Measurements from ENCODE around the gene MTERF2. TPM values are rescaled to one million over a fixed set of nuclear protein-coding genes. Genes with fewer than 3 reads are reported as not detected.

Gene MTERF2
- total and polyA plus RNA-seq, 4 donors = 4.8 to 41.4 (median 14.1) TPM

GRCh38 chr12:106987846-106988245 lies 900 bp upstream of the MTERF2 start:
- peaks cover 0 to 29% (median 12%) of the 10 kb centered on the region in 5 donors for H3K4me1 ChIP-seq (ENCODE audit: control insufficient read depth in 5 of 5, insufficient read depth in 5 of 5, low read length in 5 of 5)
- ATAC-seq (ENCODE audit: insufficient read depth, low FRiP score) = no peak
- H3K27me3 ChIP-seq (ENCODE audit: control insufficient read depth in 3 of 3, insufficient read depth in 3 of 3, low read length in 2 of 3) = no peaks in the 10 kb centered on the region
- H3K36me3 ChIP-seq (ENCODE audit: control insufficient read depth in 4 of 4, insufficient read depth in 4 of 4, low read length in 4 of 4) = peaks cover 0 to 24% (median 5%) of the 10 kb centered on the region in 4 donors
- H3K27ac ChIP-seq (ENCODE audit: low read depth in 1 of 2, low read length in 1 of 2) = peak overlapping the region in 1 of 2 donors; percentile 19
- TF ChIP-seq CTCF (IDR thresholded peaks at IDR 0.05; ENCODE audit: control extremely low read depth, extremely low read depth) = no peak
- no peaks in the 10 kb centered on the region for H3K9me3 ChIP-seq (ENCODE audit: control insufficient read depth in 4 of 4, insufficient read depth in 3 of 4, low read length in 3 of 4)
- DNase-seq = no peak
- no peak overlapping the region for H3K4me3 ChIP-seq
- H3K9ac ChIP-seq (ENCODE audit: insufficient read depth in 1 of 2, low read length in 2 of 2) = peak overlapping the region in 1 of 2 donors; percentile 85
- 61 to 81% methylated on average over 6 of the region's 6 CpGs for WGBS, 2 donors

- peak overlapping the region; percentile 58 to 84 for H3K9ac ChIP-seq (ENCODE audit: insufficient read depth in 1 of 2, low read length in 2 of 2)
Observed at GRCh38 chr12:106986135-106986534, 811 bp downstream of the MTERF2 start.

GRCh38 chr12:106985479-106985878 lies 1.5 kb downstream of the MTERF2 start:
- no peaks in the 10 kb centered on the region for H3K9me3 ChIP-seq (ENCODE audit: control insufficient read depth in 4 of 4, insufficient read depth in 3 of 4, low read length in 3 of 4)
- 91% methylated on average over 5 of the region's 5 CpGs for WGBS, 2 donors
- ATAC-seq (ENCODE audit: insufficient read depth, low FRiP score) (no peak), DNase-seq (no peak)
- H3K27ac ChIP-seq (ENCODE audit: low read depth in 1 of 2, low read length in 1 of 2) = no peak overlapping the region
- no peak overlapping the region for H3K4me3 ChIP-seq
- H3K27me3 ChIP-seq (ENCODE audit: control insufficient read depth in 3 of 3, insufficient read depth in 3 of 3, low read length in 2 of 3) = no peaks in the 10 kb centered on the region
- TF ChIP-seq CTCF (IDR thresholded peaks at IDR 0.05; ENCODE audit: control extremely low read depth, extremely low read depth) = no peak
- H3K9ac ChIP-seq (ENCODE audit: insufficient read depth in 1 of 2, low read length in 2 of 2) = peak overlapping the region in 1 of 2 donors; percentile 84
- H3K36me3 ChIP-seq (ENCODE audit: control insufficient read depth in 4 of 4, insufficient read depth in 4 of 4, low read length in 4 of 4) = peaks cover 0 to 24% (median 4%) of the 10 kb centered on the region in 4 donors
- peaks cover 7 to 43% (median 12%) of the 10 kb centered on the region in 5 donors for H3K4me1 ChIP-seq (ENCODE audit: control insufficient read depth in 5 of 5, insufficient read depth in 5 of 5, low read length in 5 of 5)

More at GRCh38 chr12:106986135-106986534, 811 bp downstream of the MTERF2 start:
- Histone ChIP-seq H3K4me1 (ENCODE audit: control insufficient read depth in 5 of 5, insufficient read depth in 5 of 5, low read length in 5 of 5) (peaks cover 4 to 39% (median 12%) of the 10 kb centered on the region in 5 donors), H3K9me3 (ENCODE audit: control insufficient read depth in 4 of 4, insufficient read depth in 3 of 4, low read length in 3 of 4) (no peaks in the 10 kb centered on the region), H3K4me3 (peak overlapping the region; percentile 74), H3K27me3 (ENCODE audit: control insufficient read depth in 3 of 3, insufficient read depth in 3 of 3, low read length in 2 of 3) (no peaks in the 10 kb centered on the region), H3K27ac (ENCODE audit: low read depth in 1 of 2, low read length in 1 of 2) (peak overlapping the region; percentile 47 to 85), H3K36me3 (ENCODE audit: control insufficient read depth in 4 of 4, insufficient read depth in 4 of 4, low read length in 4 of 4) (peaks cover 0 to 24% (median 3%) of the 10 kb centered on the region in 4 donors)
- WGBS, 2 donors = 24 to 28% methylated on average over 4 of the region's 4 CpGs
- no peak for TF ChIP-seq CTCF (IDR thresholded peaks at IDR 0.05; ENCODE audit: control extremely low read depth, extremely low read depth)
- DNase-seq = no peak
- no peak for ATAC-seq (ENCODE audit: insufficient read depth, low FRiP score)
